Measurements from ENCODE around the gene ZBTB42.

Gene ZBTB42

GRCh38 chr14:104782808-104783139 is 18.1 kb upstream of the ZBTB42 start:
- DNase-seq: no peak

GRCh38 chr14:104783484-104784217 is 17.2 kb upstream of the ZBTB42 start:
- no peak for DNase-seq

DNA sequence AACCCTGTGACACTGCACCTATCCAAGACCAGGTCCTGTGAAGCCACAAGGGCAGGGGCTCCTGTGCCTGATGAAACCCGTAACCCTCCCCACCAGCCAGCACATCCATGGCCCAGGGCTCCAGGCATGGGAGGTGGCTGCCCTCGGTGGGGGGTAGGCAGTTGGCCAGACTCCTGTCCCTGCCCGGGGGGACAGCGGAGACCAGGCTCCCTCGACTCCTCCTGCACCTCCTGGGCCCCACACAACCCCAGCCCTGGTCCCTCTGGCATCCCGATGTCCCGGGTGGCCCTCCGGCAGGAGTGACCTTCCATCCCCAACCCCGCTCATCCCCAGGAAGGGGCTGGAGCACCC is 16.7 kb upstream of the ZBTB42 start:
- DNase-seq: peak in 2 of 3 experiments; percentile 21 to 37

- peak in 2 of 3 experiments; percentile 86 to 93 for DNase-seq
Observed at GRCh38 chr14:104784846-104785707, 15.8 kb upstream of the ZBTB42 start.

DNA sequence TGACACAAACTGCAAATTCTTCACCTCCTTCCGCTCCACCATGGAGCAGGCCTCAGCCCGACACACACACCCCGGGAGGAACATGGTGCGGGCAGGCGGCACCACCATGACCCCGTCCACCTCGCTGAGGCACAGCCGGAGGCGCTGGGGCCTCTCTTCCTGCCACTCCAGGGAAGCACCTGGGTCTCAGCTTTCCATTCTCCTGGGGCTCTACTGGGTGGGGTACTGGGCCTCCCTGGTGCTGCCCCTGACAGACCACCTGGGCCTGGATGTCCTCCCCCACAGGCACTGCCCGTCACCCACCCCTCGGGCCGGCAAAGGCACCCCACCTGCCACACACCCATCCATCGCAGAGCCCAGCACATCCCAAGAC is 15.2 kb upstream of the ZBTB42 start:
- no peak for DNase-seq

DNA sequence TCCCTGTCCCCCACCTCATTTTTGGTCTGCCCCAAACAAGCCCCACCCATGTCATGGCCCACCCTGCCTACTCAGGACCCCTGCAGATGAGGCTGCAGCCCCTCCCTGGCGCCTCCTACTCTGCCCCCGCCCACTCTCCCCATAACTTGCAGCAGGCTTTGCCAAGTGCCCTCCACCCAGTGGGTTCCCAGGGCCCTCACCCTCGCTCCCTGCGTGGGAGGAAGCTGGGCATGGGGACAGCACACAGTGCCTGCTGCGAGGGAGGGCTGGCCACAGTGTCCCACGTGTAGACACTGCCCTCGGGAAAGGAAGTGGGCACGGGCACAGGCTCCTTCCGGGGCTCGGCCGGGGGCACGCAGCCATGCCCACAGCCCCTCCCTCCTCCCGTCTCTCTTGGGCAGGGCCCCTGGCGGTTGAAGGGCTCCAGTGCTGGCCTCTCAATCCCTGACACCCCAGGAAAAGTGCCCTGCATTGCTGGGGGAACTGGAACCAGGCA is 14.8 kb upstream of the ZBTB42 start:
- no peak for DNase-seq

DNA sequence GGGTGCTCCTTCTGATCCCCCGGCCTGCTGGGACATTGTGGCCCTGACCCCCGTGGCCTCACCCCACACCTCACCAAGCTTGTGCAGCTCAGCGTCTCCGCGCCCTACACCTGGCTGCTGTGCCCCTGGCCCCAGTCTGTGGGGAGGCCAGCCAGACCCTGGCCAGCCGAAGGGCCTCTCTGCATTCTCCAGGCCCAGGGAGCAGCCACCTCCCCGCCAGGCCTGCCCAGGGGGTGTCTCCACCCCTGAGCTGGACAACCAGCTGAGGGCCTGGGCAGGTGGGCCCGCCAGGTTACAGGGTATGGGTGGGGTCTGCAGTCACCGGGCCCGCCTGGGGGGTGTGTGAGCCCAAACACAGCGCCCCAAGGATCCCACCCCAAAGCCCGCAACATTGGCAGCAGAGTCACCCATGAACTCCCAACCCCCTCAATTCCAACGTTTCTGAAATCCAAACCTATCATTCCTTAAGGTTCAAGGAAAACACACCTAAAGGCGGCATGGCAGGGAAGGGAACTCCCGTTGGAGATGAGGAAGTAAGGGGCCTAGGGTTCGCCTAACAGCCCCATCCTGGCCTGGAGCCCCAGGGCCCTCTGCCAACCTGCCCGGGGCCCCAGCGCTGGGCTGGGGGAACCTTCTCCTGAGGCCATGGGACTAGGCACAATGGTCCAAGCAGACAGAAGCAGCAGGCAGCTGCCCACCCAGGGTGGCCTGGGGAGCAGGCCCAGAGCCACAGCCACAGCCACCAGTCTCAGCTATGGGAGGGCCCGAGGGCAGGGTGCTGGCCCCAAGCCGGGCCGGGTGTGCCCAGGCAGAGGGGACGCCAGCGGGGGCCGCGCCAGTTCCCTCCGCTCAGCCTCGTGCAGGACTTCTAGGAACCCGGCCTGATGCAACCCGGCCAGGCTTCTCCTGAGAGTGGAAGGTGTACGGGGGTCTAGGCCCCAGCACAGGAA is 13.9 kb upstream of the ZBTB42 start:
- no peak for DNase-seq

GRCh38 chr14:104787736-104788135 is 13.2 kb upstream of the ZBTB42 start:
- DNase-seq: no peak

DNA sequence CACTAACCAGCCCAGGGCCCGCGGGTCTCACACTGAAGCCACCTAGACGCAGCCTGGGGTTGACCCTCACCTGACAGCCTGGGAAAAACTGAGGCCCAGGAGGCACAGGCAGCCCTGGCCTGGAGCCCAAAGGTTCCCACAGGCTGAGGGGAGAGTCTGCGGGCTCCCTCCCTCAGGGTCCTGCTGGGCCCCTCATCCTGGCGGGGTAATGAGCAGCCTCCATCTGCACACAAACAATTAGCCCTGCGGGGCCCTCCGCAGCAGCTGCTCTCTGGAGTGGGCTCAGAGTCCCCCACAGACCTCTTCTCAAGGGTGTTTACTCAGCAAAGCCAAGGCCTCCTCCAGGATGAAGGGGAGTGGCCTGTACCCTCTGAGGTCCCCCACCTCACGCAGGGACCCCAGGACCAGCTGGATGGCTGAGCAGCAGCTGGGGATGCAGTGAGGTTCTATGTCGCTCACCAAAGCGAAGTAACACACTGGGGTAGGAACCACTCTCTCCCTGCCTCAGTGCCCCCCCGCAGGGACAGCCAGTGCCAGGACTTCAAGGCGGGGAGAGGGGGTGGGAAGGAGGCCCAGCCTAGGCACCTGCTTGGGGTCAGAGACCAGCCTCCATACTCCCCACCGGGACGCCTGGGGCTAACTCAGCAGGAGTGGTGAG is 12.6 kb upstream of the ZBTB42 start:
- DNase-seq: peak in 2 of 3 experiments; percentile 96 to 98

DNA sequence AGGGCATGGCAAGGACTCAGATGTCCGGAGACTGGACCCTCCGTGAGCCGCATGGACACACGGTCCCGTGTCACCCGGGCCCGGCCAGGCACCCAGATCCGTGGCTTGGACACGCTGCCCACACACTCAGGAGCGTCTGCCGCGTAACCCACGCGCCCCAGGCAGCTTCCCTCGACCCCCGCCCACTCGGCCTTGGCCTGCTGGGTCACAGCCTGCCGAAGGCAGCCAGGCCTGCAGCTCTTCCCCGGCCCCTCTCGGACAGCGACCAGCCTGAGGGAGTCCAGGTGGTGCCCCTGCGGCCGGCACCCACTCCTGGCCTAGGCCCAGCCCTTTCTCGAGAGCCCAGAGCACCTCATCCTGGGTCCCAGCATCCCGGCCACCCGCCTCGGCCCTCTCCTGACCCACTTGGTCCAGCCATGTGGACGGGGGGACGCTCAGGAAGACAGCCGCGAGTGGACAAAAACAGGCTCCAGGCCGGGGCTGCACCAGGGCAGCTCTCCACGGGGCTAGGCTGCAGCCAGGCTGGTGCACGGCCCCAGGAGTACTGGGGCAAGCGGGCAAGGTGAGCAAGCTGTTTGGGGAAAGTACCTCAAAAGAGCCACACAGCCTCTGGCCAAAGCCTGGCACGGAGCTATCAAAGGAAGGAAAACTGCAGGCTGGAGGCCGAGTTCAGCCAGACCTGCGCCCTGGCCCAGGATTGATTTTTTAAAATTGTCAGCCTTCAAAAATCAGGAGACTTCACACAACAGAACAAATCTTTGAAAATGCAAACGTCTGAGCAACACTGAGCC is 11.8 kb upstream of the ZBTB42 start:
- DNase-seq: no peak

DNA sequence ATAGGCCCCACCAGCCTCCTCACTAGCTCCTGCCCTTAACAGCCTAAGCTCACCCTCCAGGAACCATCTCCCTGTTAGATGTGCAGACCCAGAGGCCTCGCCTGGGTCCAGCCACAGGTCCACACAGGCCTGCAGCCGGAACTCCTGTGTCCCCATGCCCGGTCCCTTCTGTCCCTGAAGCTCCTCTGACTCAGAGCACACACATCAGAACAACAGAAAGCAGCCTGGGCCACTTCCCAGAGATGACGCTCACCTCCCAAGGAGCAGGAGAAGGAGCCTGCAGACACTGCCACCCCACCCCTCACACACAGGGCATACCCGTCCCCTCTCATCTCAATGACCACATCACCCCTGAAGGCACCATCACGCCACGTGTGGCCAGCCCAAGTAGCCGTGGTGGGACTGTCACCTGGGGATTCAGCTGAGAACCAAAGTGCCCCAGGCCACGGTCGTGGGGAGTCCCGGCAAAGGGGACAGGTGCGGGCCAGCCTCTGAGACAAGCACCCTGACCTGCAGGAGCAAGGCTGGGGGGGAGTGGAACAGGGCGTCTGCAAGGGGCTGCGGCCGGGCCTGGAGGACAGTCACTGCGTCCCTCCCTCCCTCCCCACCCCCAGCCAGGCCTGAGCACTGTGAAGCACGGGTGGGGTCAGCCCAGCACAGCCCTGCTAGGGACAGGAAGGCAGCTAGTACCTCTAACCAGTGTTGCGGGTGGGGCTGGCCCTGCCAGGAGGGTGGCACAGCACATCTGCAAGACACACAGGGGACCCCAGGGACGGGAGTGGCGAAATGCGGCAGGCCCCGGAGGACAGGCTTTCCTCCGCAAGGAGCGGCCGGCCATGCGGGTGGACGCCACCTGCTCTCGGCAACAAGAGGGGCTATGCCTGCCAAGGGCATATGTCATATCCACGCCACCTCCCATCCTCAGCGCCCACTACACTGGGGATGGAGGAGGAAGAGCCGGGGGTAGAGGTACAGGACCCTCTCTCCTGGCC is 10.9 kb upstream of the ZBTB42 start:
- DNase-seq: no peak

DNA sequence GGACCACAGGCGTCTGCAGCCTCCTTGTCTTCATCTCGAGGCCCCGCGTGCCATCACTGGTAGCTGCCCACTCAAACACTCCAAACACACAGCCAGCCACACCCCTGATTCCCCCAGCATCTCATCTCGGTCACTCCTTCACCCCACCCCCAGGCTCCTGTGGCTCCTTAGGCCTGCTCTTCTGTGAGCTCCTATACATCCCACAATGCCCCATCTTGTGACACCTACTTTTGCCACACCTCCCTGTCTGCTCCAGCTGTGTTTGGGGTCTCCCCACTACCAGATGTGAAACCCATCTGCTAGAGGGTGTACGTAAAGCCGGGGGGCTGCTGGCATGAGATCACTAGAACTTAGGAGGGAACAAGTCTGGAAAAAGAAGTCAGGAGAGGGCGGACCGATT is 9.5 kb upstream of the ZBTB42 start:
- DNase-seq: no peak

DNA sequence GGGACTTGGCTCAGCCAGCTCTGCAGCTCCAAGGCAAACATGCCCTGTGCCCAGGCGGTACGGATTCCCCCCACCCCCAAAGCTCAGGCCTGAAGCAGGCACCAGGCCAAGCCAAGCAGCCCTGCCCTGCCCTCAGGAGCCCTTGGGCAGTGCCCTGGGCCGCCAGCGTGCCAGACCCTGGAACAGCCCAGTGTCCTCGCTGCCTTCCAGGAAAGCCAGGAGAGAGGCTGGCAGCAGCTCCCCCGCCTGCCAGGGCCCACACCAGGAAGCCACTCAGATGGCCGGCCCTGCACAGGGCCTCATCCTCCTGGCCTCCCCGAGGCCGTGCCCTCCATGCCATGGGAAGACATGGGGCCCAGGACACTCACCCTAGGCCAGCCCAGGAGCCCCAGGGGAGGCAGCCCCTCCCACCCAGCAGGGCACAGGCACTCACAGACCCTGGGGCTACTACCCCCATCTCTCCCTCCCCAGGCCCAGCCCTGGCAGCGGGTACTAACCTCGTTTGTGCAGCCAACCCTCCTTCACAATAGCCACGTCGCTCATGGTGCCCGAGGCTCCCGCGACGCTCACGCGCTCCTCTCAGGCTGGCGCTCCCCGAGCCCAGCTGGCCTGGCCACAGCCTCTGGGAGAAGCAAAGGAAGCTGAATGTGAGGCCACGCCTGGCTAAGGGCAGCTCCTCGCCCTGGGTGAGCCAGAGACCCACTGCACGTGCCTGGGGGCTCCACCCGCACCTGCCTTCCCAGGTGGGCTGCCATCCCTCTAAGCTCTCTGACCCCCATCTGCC is 8.6 kb upstream of the ZBTB42 start:
- peak in 2 of 3 experiments; percentile 50 to 71 for DNase-seq

GRCh38 chr14:104792945-104793702 is 7.8 kb upstream of the ZBTB42 start:
- DNase-seq: no peak

- no peak for DNase-seq
Observed at GRCh38 chr14:104793703-104793959, 7.3 kb upstream of the ZBTB42 start.

- peak in 1 of 3 experiments; percentile 21 for DNase-seq
Observed at GRCh38 chr14:104794099-104794498, 6.8 kb upstream of the ZBTB42 start.

GRCh38 chr14:104794631-104794992 is 6.3 kb upstream of the ZBTB42 start:
- peak in 1 of 3 experiments; percentile 46 for DNase-seq

- DNase-seq: peak in 1 of 3 experiments; percentile 42
Observed at GRCh38 chr14:104794993-104795780, 5.7 kb upstream of the ZBTB42 start, which contains the start of gene AKT1. Gene AKT1, minus strand, starts transcription at chr14:104795748. Its CDS starts 3,105 bp downstream, at chr14:104792643.

Measured in NCI-H1417 (cell line).